Embryonic facial prominence (tissue), 1 donor: Measurements from ENCODE around the gene KCNJ18.
"Not testable (repeated sequence)": the region's sequence is repeated elsewhere in the genome, so short reads cannot be mapped to it uniquely, and the experiment has no call there.

Experiments used
- DNase-seq: peaks from one replicate; pipeline ENCODE4 v3.0.0-alpha.2; 2016; ENCODE audit errors: extremely low spot score

KCNJ18 gene

GRCh38 chr17:21685061-21685795 is 7.1 kb upstream of the KCNJ18 start:
- DNase-seq: not testable (repeated sequence)

DNA sequence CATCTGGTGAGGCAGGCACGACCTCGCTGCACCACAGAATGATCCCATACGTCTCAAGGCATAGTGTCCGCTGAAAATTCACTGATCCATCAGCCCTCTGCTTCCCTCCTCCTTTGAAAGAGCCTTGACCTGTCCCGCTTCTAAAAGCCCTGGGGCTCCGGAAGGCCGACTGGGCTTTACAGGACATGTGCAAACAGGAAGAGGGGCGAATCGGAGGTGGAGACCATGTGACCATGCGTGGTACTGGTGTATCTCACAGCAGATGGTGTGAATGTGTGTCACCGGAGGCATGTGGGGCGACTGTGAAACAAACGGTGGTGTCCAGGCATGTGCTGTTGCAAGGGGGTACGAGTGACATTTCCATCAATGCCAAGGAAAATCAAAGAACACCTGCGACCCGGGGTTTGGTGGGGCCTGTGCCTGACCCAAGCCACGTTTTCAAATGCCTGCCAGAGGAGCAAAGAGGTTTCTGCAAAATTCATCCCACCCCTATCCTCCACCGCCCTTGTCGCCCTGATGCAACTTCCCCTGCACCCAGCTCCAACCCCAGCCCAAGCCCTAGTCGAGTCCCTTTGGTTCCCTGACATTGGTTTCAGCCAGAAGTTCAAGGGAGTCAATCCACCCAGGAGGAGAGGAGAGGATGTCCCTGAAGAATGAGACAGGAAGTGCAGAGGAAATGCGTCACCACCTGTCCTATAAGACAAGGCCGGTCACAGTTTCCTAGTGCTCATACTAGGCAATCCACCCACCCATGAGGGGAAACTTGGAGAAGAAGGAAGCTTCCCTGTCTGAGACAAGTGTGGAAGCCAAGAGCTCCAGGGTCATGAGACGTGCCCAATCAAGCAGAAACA is 5.9 kb upstream of the KCNJ18 start:
- no peak for DNase-seq

DNA sequence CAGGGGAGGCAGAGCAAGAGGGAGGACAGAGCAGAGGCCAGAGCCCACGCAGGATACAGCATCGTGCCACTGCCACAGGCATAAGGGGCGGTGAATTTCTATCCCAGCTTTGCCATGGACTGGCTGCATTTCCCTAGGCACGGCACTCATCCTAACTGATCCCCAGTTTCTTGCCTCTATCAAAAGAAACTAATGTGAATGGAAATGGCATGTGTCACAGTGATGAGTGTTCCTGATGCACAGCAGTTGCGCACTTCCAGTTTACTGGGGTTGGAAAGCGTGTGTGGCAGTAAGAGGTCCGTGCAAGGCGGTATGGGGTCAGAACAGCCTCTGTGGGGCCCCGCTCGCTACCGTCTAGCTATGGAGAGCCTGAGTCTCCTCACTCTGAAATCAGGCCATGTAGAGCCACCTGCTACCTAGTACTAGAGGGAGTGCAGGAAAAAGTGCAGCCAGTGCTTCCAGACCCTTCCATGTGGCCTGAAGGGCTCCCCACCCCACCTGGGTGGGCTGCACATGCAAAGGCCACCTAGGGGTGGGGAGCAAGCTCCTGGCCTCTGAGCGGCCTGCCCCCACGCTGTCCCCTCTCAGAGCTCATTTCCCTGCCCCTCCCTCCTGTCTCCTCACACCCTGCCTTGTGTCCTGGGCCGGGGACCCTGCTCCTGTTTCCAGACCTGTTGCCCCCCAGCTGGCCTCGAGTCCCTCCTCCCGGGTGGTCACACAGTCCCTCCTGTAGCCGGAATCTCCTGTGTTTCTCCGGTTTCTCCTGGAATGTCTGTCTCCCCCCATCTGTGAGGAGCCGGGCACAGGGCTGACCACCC is 5.0 kb upstream of the KCNJ18 start:
- DNase-seq: no peak

DNA sequence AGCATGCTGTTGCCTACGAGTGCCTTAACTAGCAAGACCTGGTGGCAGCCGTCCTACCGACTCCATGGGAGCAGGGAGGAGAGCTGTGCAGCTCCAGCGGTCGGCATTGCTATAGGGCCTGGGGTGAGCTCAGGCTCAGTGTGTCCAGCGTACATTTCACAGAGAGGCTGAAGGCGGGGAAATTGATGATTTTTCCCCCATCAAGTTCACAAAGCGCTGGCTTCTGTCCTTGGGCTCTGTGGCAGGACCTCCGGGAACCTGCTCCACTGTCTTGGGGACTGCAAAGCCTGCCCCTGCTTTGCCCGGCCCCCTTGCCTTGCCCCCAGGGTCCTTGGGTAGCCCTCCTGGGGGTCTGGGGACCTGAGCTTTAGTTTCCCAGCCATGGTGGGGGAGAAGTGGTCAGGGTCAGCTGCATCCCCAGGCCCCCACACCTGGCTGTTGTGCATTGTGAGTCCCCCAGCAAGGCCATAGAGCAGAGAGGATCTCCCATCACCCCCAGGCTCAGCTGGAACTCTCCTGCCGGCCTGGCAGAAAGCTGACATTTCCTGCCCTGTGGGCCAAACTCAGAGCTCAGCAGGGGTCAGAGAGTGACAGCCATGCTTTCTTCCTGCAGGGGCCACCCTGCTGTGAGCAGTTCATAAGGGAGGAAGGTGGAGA is 3.9 kb upstream of the KCNJ18 start:
- no peak for DNase-seq

GRCh38 chr17:21689604-21690003 is 2.7 kb upstream of the KCNJ18 start:
- DNase-seq: no peak

- not testable (repeated sequence) for DNase-seq
These were observed 1.5 kb upstream of the KCNJ18 start for GRCh38 chr17:21690811-21691210.

DNA sequence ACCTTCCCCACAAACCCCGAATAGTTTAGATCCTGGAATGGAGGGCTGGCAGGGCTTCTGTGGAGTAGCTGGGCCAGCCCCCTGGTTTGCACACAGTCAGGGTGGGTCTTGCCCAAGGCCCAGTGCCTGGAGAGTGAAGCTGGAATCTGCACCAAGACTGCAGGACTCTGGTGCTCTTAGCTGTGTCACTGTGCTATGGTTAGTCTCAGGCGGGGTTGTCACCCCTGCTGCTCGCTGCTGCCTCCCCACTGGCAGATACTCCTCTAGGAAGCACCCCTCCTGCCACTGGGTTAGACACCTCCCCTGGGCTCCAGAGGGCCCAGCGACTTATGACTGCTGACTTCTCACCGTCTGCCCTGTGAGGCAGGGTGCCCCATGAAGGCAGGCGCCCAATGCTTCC is 842 bp upstream of the KCNJ18 start:
- not testable (repeated sequence) for DNase-seq

- DNase-seq: not testable (repeated sequence)
These were observed 362 bp downstream of the KCNJ18 start for GRCh38 chr17:21692704-21693065.

DNA sequence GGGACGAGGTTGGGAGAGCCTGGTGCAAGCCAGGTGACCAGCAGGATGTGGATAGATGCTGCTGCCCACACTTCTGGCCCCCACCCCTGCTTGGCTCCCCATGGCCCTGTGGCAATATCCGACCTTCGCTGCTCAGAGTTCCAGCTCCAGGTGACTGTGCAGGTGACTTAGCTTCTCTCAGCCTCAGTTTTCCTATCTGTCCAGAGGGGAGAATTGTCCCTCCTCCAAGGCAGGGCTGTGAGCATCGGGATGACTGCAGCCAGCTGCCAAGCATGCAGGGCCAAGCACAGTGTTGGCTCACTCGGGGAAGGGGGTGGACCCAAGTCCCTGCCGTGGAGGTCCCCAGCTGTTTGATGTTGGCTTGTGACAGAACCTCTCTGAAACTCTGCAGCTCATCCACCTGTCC is 1.1 kb downstream of the KCNJ18 start:
- not testable (repeated sequence) for DNase-seq

DNA sequence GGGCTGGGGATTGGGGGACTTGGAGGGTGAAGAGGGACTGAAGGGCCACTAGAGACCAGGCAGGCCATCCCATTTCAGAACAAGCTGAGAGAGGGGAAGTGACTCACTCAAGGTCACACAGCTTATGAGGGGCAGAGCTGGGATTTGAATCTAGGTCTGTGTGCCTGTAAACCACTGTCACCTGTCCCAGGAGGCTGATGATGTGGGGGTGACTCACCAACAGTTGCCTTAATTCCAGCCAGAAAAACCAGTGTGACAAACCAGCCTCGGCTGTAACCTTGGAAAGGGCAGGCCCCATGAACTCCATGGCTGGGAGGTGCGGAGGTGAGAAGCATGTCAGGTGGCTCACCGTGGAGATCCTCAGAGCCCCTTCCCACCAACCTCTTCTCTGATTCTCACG is 1.6 kb downstream of the KCNJ18 start:
- DNase-seq: not testable (repeated sequence)

GRCh38 chr17:21696227-21696626 is 3.9 kb downstream of the KCNJ18 start:
- not testable (repeated sequence) for DNase-seq

GRCh38 chr17:21696842-21697507 is 4.7 kb downstream of the KCNJ18 start:
- not testable (repeated sequence) for DNase-seq

GRCh38 chr17:21697508-21697860 is 5.2 kb downstream of the KCNJ18 start:
- DNase-seq: not testable (repeated sequence)

GRCh38 chr17:21698437-21699075 is 6.2 kb downstream of the KCNJ18 start:
- DNase-seq: not testable (repeated sequence)

DNA sequence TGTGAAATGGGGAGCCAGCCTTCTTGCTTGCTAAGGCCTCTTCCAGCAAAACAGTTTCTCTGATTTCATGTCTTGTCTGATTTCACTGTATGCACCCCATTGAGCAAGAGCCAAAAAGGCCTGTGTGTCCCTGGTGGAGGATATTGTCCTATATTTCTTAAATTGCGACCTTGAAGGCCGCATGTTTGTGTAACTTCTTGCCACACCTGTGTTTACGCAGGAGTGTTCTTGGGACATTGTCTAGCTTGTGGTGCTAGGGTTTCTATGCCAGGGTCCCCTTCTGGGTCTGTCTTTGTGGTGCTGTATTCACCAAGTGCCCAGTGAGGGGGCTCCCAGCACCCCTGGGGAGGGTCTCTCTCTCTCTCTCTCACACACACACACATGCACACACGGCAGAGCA is 6.8 kb downstream of the KCNJ18 start:
- DNase-seq: not testable (repeated sequence)

DNA sequence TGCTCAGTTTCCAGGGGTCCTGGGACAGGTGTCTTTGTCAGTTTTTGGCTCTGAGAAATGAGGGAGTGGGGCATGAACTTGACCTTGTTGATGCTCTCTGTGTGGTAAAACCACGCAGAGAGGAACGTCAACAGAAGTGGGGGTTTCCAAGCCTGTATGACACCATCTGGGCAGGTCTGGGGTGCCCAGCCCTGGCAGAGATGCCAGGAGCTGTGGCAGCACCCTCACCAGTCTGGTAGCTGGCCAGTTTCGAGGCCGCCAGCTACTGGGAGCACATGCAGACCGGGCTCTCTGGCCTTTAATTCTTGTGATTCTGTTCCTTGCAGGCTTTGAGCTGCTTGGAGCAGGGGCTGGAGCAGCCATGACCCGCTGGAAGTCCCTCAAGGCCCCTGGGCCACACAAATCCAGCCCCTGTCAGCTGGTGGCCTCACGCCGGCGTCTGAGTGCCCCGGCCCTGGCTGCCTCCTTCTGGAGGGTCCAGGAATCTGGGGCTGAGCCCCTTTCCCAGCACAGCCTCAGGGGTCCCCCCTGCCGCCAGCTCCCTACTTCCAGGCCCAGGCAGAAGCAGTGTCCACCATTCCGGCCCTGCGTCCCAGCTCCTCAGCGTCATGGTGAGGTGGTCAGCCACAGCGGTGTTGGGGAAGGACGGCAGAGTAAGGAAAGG is 7.4 kb downstream of the KCNJ18 start:
- not testable (repeated sequence) for DNase-seq

GRCh38 chr17:21701090-21701489 is 8.8 kb downstream of the KCNJ18 start:
- DNase-seq: not testable (repeated sequence)

DNA sequence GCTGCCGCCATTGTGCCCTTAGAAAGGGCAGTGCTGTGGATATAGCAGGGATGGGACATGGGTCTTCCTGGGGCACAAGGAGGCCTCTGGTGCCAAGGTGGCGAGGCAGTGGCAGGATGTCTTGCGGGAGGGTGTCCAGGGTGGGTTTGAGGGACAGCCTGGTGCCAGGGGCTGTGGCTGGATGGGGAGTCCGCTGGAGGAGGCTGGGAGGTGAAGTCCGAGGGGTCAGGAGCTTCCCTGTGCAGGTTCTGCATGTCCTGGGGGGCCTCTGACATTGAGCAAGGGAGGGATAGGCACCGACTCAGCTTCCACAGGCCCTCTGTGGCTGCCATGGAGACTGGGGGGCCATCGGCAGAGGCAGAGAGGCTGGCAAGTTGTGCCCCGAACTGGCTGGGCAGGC is 9.7 kb downstream of the KCNJ18 start:
- not testable (repeated sequence) for DNase-seq

GRCh38 chr17:21702521-21702920 is 10.2 kb downstream of the KCNJ18 start:
- DNase-seq: not testable (repeated sequence)
